IMR-90 (cell line): ENCODE measurements around the gene CEP128. TPM values are rescaled to one million over a fixed set of nuclear protein-coding genes. Genes with fewer than 3 reads are reported as not detected.
A peak's percentile ranks its signal among the peaks of the same experiment; 100 is the strongest.

Experiments
- ATAC-seq: fragments of 200-7000 bp; cut with Tn5 transposase; 2 replicates; pipeline ENCODE4 v1.9.1; 2020; ENCODE audit warnings: low read depth, mild to moderate bottlenecking, moderate library complexity
- BruUV-seq: library from RNA; stranded (reverse); fragments of 400-500 nt; replicated peaks from 2 replicates; lab custom pipeline; 2021; lab: Mats Ljungman, UMichigan
- CTCF ChIA-PET: fragments of 300-600 bp; formaldehyde crosslinking; extraction: SDS; loops from one replicate; lab custom pipeline; 2021; ENCODE audit warnings: antibody characterized with exemption; lab: Yijun Ruan, JAX
- POLR2A ChIA-PET: fragments of 300-600 bp; sonication (Branson Sonifier 250); formaldehyde crosslinking; loops from one replicate; lab custom pipeline; 2022; ENCODE audit warnings: antibody characterized with exemption; ENCODE audit not compliant: unreplicated experiment; lab: Charles Lee
- DNase-seq: peaks from one replicate; pipeline ENCODE4 v3.0.0; 2013
- H2AFZ ChIP-seq: replicated peaks from 2 replicates; pipeline ENCODE3; 2013; ENCODE audit warnings: low read length, mild to moderate bottlenecking; ENCODE audit not compliant: poor library complexity
- H2AK5ac ChIP-seq: 2 replicates; pipeline ENCODE4 v1.6.1; 2013; ENCODE audit warnings: low read depth, low read length, inconsistent platforms
- H2AK9ac ChIP-seq: replicated peaks from 2 replicates; pipeline ENCODE3; 2013; ENCODE audit warnings: mild to moderate bottlenecking, low read depth, low read length, moderate library complexity; ENCODE audit not compliant: poor library complexity
- H2BK120ac ChIP-seq: 2 replicates; pipeline ENCODE4 v1.6.1; 2013; ENCODE audit warnings: low read depth, low read length, inconsistent platforms
- H2BK15ac ChIP-seq: 3 replicates; pipeline ENCODE4 v1.6.1; 2013; ENCODE audit warnings: low read depth, low read length, inconsistent platforms
- H2BK20ac ChIP-seq: 2 replicates; pipeline ENCODE4 v1.6.1; 2013; ENCODE audit warnings: low read depth, mild to moderate bottlenecking, inconsistent platforms, low read length, moderate library complexity
- H2BK5ac ChIP-seq: 2 replicates; pipeline ENCODE4 v1.6.1; 2013; ENCODE audit warnings: mild to moderate bottlenecking, low read depth, low read length, inconsistent platforms; ENCODE audit not compliant: poor library complexity, severe bottlenecking
- H3K14ac ChIP-seq: replicated peaks from 2 replicates; pipeline ENCODE4 v1.6.1; 2013; ENCODE audit warnings: low read depth, low read length, inconsistent platforms
- H3K18ac ChIP-seq: 2 replicates; pipeline ENCODE4 v1.6.1; 2013; ENCODE audit warnings: low read depth, low read length, control low read depth
- H3K23ac ChIP-seq: 2 replicates; pipeline ENCODE4 v1.6.1; 2013; ENCODE audit warnings: low read depth, low read length, inconsistent platforms
- H3K27ac ChIP-seq: 2 replicates; pipeline ENCODE4 v1.5.1; 2013; ENCODE audit warnings: mild to moderate bottlenecking, control low read depth, low read length; ENCODE audit not compliant: insufficient read depth
- H3K27me3 ChIP-seq: 2 replicates; pipeline ENCODE4 v1.6.1; 2013; ENCODE audit warnings: low read length; ENCODE audit not compliant: control insufficient read depth, insufficient read depth
- H3K36me3 ChIP-seq: 2 replicates; pipeline ENCODE4 v1.6.1; 2013; ENCODE audit warnings: low read length, mixed read lengths; ENCODE audit not compliant: control insufficient read depth, insufficient read depth
- H3K4ac ChIP-seq: 2 replicates; pipeline ENCODE4 v1.6.1; 2013; ENCODE audit warnings: low read depth, low read length, inconsistent platforms
- H3K4me1 ChIP-seq: 2 replicates; pipeline ENCODE4 v1.6.1; 2013; ENCODE audit warnings: low read length, mixed read lengths; ENCODE audit not compliant: control insufficient read depth, insufficient read depth
- H3K4me2 ChIP-seq: 2 replicates; pipeline ENCODE4 v1.6.1; 2013; ENCODE audit warnings: low read depth, mild to moderate bottlenecking, control low read depth, low read length, moderate library complexity
- H3K4me3 ChIP-seq: 2 replicates; pipeline ENCODE4 v1.5.1; 2013; ENCODE audit warnings: low read depth, mild to moderate bottlenecking, control low read depth, low read length, moderate library complexity; ENCODE audit not compliant: insufficient read depth
- H3K56ac ChIP-seq: 2 replicates; pipeline ENCODE4 v1.6.1; 2013; ENCODE audit warnings: low read length, inconsistent platforms; ENCODE audit not compliant: insufficient read depth; ENCODE audit errors: extremely low read depth
- H3K79me1 ChIP-seq, 2 experiments: 2 replicates each; pipeline ENCODE4 v1.6.1; 2013; ENCODE audit warnings: low read length in 2 of 2, inconsistent platforms in 1 of 2, low read depth in 1 of 2
- H3K9ac ChIP-seq: 2 replicates; pipeline ENCODE4 v1.6.1; 2013; ENCODE audit warnings: low read depth, low read length, control low read depth
- H3K9me1 ChIP-seq: 2 replicates; pipeline ENCODE4 v1.6.1; 2013; ENCODE audit warnings: low read length, inconsistent platforms; ENCODE audit not compliant: insufficient read depth
- H3K9me3 ChIP-seq: 2 replicates; pipeline ENCODE4 v1.6.1; 2013; ENCODE audit warnings: low read length; ENCODE audit not compliant: control insufficient read depth, insufficient read depth
- H4K20me1 ChIP-seq: 2 replicates; pipeline ENCODE4 v1.6.1; 2013; ENCODE audit warnings: low read length, inconsistent platforms; ENCODE audit not compliant: insufficient read depth
- H4K5ac ChIP-seq: 2 replicates; pipeline ENCODE4 v1.6.1; 2013; ENCODE audit warnings: mild to moderate bottlenecking, low read depth, low read length, control low read depth
- H4K8ac ChIP-seq, 2 experiments: 2 replicates each; pipeline ENCODE4 v1.6.1; 2013; ENCODE audit warnings: low read depth in 2 of 2, low read length in 2 of 2, control low read depth in 1 of 2, inconsistent platforms in 1 of 2
- H4K91ac ChIP-seq: 2 replicates; pipeline ENCODE4 v1.6.1; 2013; ENCODE audit warnings: low read depth, low read length, inconsistent platforms; ENCODE audit not compliant: insufficient read depth
- CTCF ChIP-seq: conservative IDR thresholded peaks from 2 replicates; pipeline ENCODE4 v1.5.1; 2012; ENCODE audit warnings: mild to moderate bottlenecking, low read depth, low read length, improper control_type of control experiment
- FOS ChIP-seq: fragments of 150-350 bp; IDR thresholded peaks from 2 replicates; pipeline ENCODE4 v1.6.1; 2016; ENCODE audit warnings: low read depth, low read length
- NFE2L2 ChIP-seq: fragments of 150-350 bp; IDR thresholded peaks from 2 replicates; pipeline ENCODE4 v1.6.1; 2016; ENCODE audit warnings: low read depth, mild to moderate bottlenecking, low read length
- RAD21 ChIP-seq: IDR thresholded peaks from 2 replicates; pipeline ENCODE4 v1.6.1; 2012; ENCODE audit warnings: low read length, improper control_type of control experiment
- SMC3 ChIP-seq: fragments of 150-350 bp; IDR thresholded peaks from 2 replicates; pipeline ENCODE4 v1.6.1; 2016; ENCODE audit warnings: low read depth, mild to moderate bottlenecking, antibody characterized with exemption, low read length, moderate library complexity
- WGBS, 2 experiments: methylation state at CpG; one replicate each; pipeline versions ENCODE4 v1.1.5 to v1.1.7; 2013; ENCODE audit warnings: missing lambda C conversion rate in 2 of 2; ENCODE audit not compliant: insufficient read length in 1 of 2; ENCODE audit errors: extremely low coverage in 2 of 2; 5-methylcytosine and 5-hydroxymethylcytosine counted together
- dilution Hi-C: fragments of 300-500 bp; cut with HindIII; formaldehyde crosslinking; loops from one replicate; pipeline ENCODE4 v1.14.3; 2018; ENCODE audit warnings: low sequenced_read_pairs; ENCODE audit not compliant: unreplicated experiment
- in situ Hi-C: fragments of 300-500 bp; cut with MboI; formaldehyde crosslinking; loops from 3 replicates; pipeline ENCODE4 v1.14.3; 2019; ENCODE audit warnings: low sequenced_read_pairs, inconsistent platforms, mixed read lengths
- intact Hi-C: fragments of 100-400 bp; cut with micrococcal nuclease; formaldehyde crosslinking; loops from 2 replicates; pipeline ENCODE4 v1.10.0; 2022
- polyA plus RNA-seq, 3 experiments: library from polyadenylated mRNA; depleted of rRNA; stranded (reverse); fragments of >200 nt; gene quantifications; 2 replicates each; pipeline ENCODE4 v1.2.3, GENCODE V29; 2012; ENCODE audit warnings: low replicate concordance in 1 of 3
- total RNA-seq: library from RNA; depleted of rRNA; stranded (reverse); fragments of >200 nt; gene quantifications from 2 replicates; pipeline ENCODE4 v1.2.3, GENCODE V29; 2012
- TF ChIP-seq, protein P1 (sequence below): fragments of 150-350 bp; IDR thresholded peaks from 2 replicates; pipeline ENCODE4 v1.6.1; 2016; ENCODE audit warnings: low read depth, mild to moderate bottlenecking, low read length, moderate library complexity, borderline replicate concordance

Gene CEP128
- total and polyA plus RNA-seq, 2 of the 4 experiments (the other 2 are of a cell fraction): 1.9 to 5.7 TPM

GRCh38 chr14:80862983-80863382 is 78.6 kb downstream of the CEP128 start:
- no peak overlapping the region for H2BK15ac ChIP-seq
- H3K56ac ChIP-seq: no peak overlapping the region
- no peak overlapping the region for H2AK5ac ChIP-seq
- no peak overlapping the region for H3K18ac ChIP-seq
- no peak overlapping the region for H2BK5ac ChIP-seq
- H3K9me3 ChIP-seq: peaks cover 9% of the 10 kb centered on the region
- no peak overlapping the region for H2BK120ac ChIP-seq
- no peaks in the 10 kb centered on the region for H3K4me1 ChIP-seq
- H2BK20ac ChIP-seq: no peak overlapping the region
- no peaks in the 10 kb centered on the region for H3K27me3 ChIP-seq
- no CpG with 5 or more reads among the region's 3 CpGs for WGBS, 2 experiments
- H2AFZ ChIP-seq: no peak overlapping the region
- no peak overlapping the region for H3K9ac ChIP-seq
- intact Hi-C loops: loop anchor here (5.0 kb wide), 1 partner anchor 1931 kb away; no protein-coding TSS in a partner anchor
- no peak overlapping the region for H4K8ac ChIP-seq
- H4K20me1 ChIP-seq: no peaks in the 10 kb centered on the region
- TF ChIP-seq NFE2L2 (no peak), FOS (no peak), SMC3 (peak; percentile 50), RAD21 (peak; percentile 52), CTCF (peak; percentile 47)
- TF ChIP-seq, protein P1, sequence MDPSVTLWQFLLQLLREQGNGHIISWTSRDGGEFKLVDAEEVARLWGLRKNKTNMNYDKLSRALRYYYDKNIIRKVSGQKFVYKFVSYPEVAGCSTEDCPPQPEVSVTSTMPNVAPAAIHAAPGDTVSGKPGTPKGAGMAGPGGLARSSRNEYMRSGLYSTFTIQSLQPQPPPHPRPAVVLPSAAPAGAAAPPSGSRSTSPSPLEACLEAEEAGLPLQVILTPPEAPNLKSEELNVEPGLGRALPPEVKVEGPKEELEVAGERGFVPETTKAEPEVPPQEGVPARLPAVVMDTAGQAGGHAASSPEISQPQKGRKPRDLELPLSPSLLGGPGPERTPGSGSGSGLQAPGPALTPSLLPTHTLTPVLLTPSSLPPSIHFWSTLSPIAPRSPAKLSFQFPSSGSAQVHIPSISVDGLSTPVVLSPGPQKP: no peak
- H3K79me1 ChIP-seq: no peaks in the 10 kb centered on the region; a peak in 1 of 4 replicates
- no peak overlapping the region for H3K4me2 ChIP-seq
- H3K9me1 ChIP-seq: no peaks in the 10 kb centered on the region
- dilution Hi-C loops: no loop called here
- no peak for ATAC-seq
- ChIA-PET POLR2A (no interaction called here), CTCF (interaction anchor here (0.6 to 1.5 kb wide), 5 partner anchors 14 to 1053 kb away, joined by 3 to 5 read pairs (median 3); no protein-coding TSS in a partner anchor)
- no peaks in the 10 kb centered on the region for H3K36me3 ChIP-seq
- no peak for DNase-seq
- in situ Hi-C loops: loop anchor here (25.0 kb wide), 2 partner anchors 1601 to 1901 kb away; no protein-coding TSS in a partner anchor
- no peak overlapping the region for H3K4ac ChIP-seq
- no peak overlapping the region for H4K91ac ChIP-seq
- no peak overlapping the region for H2AK9ac ChIP-seq
- no TSS peak for BruUV-seq
- H3K4me3 ChIP-seq: no peak overlapping the region
- no peak overlapping the region for H3K27ac ChIP-seq
- H3K23ac ChIP-seq: no peak overlapping the region
- H4K5ac ChIP-seq: no peak overlapping the region
- H3K14ac ChIP-seq: no peak overlapping the region
